Aorta (tissue), 5 donors: ENCODE results near the gene GPR107. TPM values are rescaled to one million over a fixed set of nuclear protein-coding genes. Genes with fewer than 3 reads are reported as not detected.

ENCODE experiments used
- ATAC-seq: fragments of 200-7000 bp; cut with Tn5 transposase; one replicate; pipeline ENCODE4 v1.9.1; 2022; ENCODE audit warnings: moderate library complexity; ENCODE audit not compliant: low FRiP score
- DNase-seq, 2 donors: peaks; one replicate each; pipeline ENCODE4 v3.0.0-alpha.2; 2020
- H3K27ac ChIP-seq, 2 donors: one replicate each; pipeline ENCODE4 v1.5.1; 2013; ENCODE audit warnings: low read length in 2 of 2, mild to moderate bottlenecking in 2 of 2, moderate library complexity in 2 of 2, control low read depth in 1 of 2, inconsistent platforms in 1 of 2, low read depth in 1 of 2
- H3K27me3 ChIP-seq, 2 donors: one replicate each; pipeline ENCODE4 v1.6.1; 2013; ENCODE audit warnings: control low read depth in 1 of 2, low read length in 1 of 2, mild to moderate bottlenecking in 1 of 2, moderate library complexity in 1 of 2; ENCODE audit not compliant: insufficient read depth in 2 of 2, control insufficient read depth in 1 of 2
- H3K36me3 ChIP-seq, 2 donors: one replicate each; pipeline ENCODE4 v1.6.1; 2013; ENCODE audit warnings: control low read depth in 1 of 2, low read length in 1 of 2, mild to moderate bottlenecking in 1 of 2; ENCODE audit not compliant: insufficient read depth in 2 of 2, control insufficient read depth in 1 of 2
- H3K4me1 ChIP-seq, 2 donors: one replicate each; pipeline ENCODE4 v1.6.1; 2013; ENCODE audit warnings: low read length in 2 of 2, control low read depth in 1 of 2, mild to moderate bottlenecking in 1 of 2, moderate library complexity in 1 of 2; ENCODE audit not compliant: insufficient read depth in 2 of 2, control insufficient read depth in 1 of 2
- H3K4me3 ChIP-seq, 2 donors: one replicate each; pipeline ENCODE4 v1.5.1; 2013; ENCODE audit warnings: low read length in 2 of 2, control low read depth in 1 of 2, mild to moderate bottlenecking in 1 of 2
- H3K9me3 ChIP-seq: one replicate; pipeline ENCODE4 v1.6.1; 2013; ENCODE audit warnings: mild to moderate bottlenecking, low read length; ENCODE audit not compliant: control insufficient read depth
- WGBS, 2 donors: extraction: QIAGEN DNeasy Blood & Tissue Kit; methylation state at CpG; one replicate each; pipeline ENCODE4 v1.1.7; 2013; 5-methylcytosine and 5-hydroxymethylcytosine counted together
- intact Hi-C, 2 donors: fragments of 100-400 bp; cut with DNase I; formaldehyde crosslinking; loops; one replicate each; pipeline versions ENCODE4 v1.14.2 to v1.15.0; 2022
- polyA plus RNA-seq, 2 donors: library from polyadenylated mRNA; stranded (reverse); fragments of 200-250 nt; gene quantifications; one replicate each; pipeline ENCODE4 v1.2.3, GENCODE V29; 2013
- total RNA-seq, 2 donors: library from RNA; stranded (reverse); fragmentation: NEBNext Ultra II Directional; extraction: Animal tissue kit (Norgen Biotek cat#: 25700); gene quantifications; one replicate each; pipeline ENCODE4 v1.2.1, GENCODE V29; 2021
- donor health status: healthy with polysubstance abuse.
- donor health status: Bipolar disorder and iron deficiency.
- donor health status: DM: no; HTN: no; CAD: no.
- donor health status: DM: no; HTN: no; CAD: no.
- donor health status: DM: yes; HTN: yes; CAD: no.

Gene GPR107
- total and polyA plus RNA-seq, 4 donors: 7.4 to 48.2 (median 35.1) TPM

- ATAC-seq (no peak), DNase-seq (no peak)
- no peaks in the 10 kb centered on the region for H3K4me1 ChIP-seq
- no peak overlapping the region for H3K27ac ChIP-seq
- no peaks in the 10 kb centered on the region for H3K9me3 ChIP-seq
- 94 to 96% methylated on average over 7 of the region's 7 CpGs for WGBS, 2 donors
- H3K36me3 ChIP-seq: peaks cover 0 to 15% of the 10 kb centered on the region in 2 donors
- intact Hi-C loops: no loop called here
- H3K27me3 ChIP-seq: no peaks in the 10 kb centered on the region
- no peak overlapping the region for H3K4me3 ChIP-seq
Observed at GRCh38 chr9:130084337-130084736, 30.6 kb downstream of the GPR107 start.

DNA sequence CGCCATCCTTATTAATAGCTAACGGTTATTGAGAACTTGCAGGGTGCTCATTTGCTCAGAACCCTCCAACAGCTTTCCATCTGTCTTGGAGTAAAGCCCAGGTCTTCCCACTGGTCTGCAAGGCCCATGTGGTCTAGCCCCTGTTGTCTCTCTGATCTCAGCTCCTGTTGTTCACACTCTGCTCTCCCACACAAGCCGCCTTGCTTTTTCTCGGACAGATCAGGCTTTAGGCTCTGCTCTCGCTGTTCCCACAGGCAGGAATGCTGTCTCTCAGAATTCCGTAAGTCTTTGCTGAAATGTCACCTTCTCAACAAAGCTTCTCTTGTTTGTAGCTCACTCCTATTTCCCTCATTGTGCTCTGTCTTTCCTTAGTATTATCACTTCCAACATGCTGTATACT is 34.3 kb downstream of the GPR107 start:
- H3K9me3 ChIP-seq: no peaks in the 10 kb centered on the region
- H3K36me3 ChIP-seq: peaks cover 0 to 11% of the 10 kb centered on the region in 2 donors
- H3K27me3 ChIP-seq: no peaks in the 10 kb centered on the region
- WGBS, 2 donors: 83 to 87% methylated on average over 6 of the region's 6 CpGs
- intact Hi-C loops: no loop called here
- H3K27ac ChIP-seq: no peak overlapping the region
- no peaks in the 10 kb centered on the region for H3K4me1 ChIP-seq
- no peak overlapping the region for H3K4me3 ChIP-seq
- ATAC-seq (no peak), DNase-seq (no peak)

DNA sequence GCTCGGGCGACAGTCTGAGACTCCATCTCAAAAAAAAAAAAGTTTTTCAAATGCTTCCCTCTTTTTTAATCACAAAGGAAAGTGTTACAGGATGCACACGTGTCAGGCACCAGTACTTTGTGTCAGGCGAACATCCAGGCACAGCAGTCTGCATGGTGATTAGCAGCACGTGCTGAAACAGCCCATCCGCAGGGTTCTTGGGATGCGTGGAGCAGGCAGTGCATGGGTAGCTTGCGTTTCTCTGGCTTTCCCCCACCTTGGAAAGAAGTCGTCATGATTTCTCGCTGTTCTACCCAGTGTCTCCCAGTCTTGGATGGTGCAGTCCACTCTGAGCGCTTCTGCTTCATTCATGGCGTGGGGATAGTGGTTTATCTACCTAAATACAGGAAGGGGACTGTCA is 35.4 kb downstream of the GPR107 start:
- DNase-seq (no peak), ATAC-seq (no peak)
- Histone ChIP-seq H3K9me3 (no peaks in the 10 kb centered on the region), H3K4me1 (no peaks in the 10 kb centered on the region), H3K27me3 (no peaks in the 10 kb centered on the region), H3K36me3 (peaks cover 0 to 11% of the 10 kb centered on the region in 2 donors), H3K4me3 (no peak overlapping the region), H3K27ac (no peak overlapping the region)
- intact Hi-C loops: no loop called here
- 91% methylated on average over 12 of the region's 12 CpGs for WGBS, 2 donors

DNA sequence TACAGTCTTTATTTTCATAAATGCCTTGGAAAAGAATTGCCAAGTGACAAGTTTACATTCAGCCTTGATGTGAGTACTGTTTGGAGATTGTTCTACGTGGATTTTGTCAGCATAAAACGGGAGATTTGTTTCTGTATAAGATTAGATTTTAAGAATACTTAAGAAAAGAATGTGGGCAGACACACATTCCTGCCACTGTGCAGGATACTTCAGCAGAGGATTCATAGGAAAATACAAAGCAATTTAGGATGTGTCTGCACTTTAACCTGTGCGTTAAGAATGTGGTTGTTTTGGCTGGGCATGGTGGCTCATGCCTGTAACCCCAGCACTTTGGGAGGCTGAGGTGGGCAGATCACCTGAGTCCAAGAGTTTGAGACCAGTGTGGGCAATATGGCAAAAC is 37.2 kb downstream of the GPR107 start:
- DNase-seq (no peak), ATAC-seq (no peak)
- Histone ChIP-seq H3K4me1 (no peaks in the 10 kb centered on the region), H3K27ac (no peak overlapping the region), H3K27me3 (no peaks in the 10 kb centered on the region), H3K9me3 (no peaks in the 10 kb centered on the region), H3K4me3 (no peak overlapping the region), H3K36me3 (peaks cover 0 to 10% of the 10 kb centered on the region in 2 donors)
- intact Hi-C loops: no loop called here
- WGBS, 2 donors: 54 to 59% methylated on average over 3 of the region's 3 CpGs

DNA sequence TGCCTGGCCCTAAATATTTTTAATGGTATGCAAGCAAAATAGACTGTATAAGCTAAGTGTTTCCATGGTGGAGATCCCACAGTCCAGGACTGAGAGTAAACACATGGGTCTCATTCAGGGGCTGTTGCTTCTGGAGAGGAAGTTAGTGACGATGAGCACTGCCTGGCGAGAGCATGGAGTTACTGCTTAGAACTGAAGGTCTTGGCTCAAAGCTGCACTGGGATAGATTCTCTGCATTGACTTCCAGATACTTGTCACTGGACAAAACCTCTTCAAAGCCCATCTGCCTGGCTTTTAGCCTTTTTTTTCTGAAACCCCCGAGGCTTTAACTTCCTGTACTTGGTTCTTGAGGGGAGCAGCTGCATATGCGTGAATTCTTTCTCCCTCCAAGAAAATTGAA is 39.2 kb downstream of the GPR107 start:
- intact Hi-C loops: no loop called here
- Histone ChIP-seq H3K4me3 (no peak overlapping the region), H3K27ac (no peak overlapping the region), H3K36me3 (peaks cover 0 to 7% of the 10 kb centered on the region in 2 donors), H3K9me3 (no peaks in the 10 kb centered on the region), H3K4me1 (no peaks in the 10 kb centered on the region), H3K27me3 (no peaks in the 10 kb centered on the region)
- no peak for ATAC-seq
- WGBS, 2 donors: 80 to 82% methylated on average over 4 of the region's 4 CpGs
- DNase-seq: no peak

DNA sequence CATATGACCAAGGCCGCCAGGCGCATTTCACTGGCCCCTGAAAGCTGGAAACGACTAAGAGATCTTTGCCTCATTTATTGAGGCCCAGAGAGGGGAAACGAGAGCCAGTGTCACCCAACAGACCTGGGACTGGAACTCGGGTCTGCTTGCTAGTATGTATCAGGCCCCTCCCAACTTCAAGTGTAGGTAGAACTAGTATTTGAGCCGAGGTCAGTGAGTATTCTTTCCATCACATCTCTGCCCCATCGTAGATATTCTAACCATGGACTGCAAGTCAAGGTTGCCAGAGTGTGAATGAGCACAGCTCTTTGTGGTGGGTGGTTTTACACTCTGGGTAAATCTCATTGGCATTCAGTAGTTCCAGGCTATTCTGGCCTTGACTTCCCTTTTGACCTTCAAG is 42.2 kb downstream of the GPR107 start:
- WGBS, 2 donors: 81 to 84% methylated on average over 7 of the region's 7 CpGs
- intact Hi-C loops: no loop called here
- Histone ChIP-seq H3K4me1 (no peaks in the 10 kb centered on the region), H3K4me3 (no peak overlapping the region), H3K27me3 (no peaks in the 10 kb centered on the region), H3K36me3 (peaks cover 0 to 5% of the 10 kb centered on the region in 2 donors), H3K27ac (no peak overlapping the region), H3K9me3 (no peaks in the 10 kb centered on the region)
- DNase-seq (no peak), ATAC-seq (no peak)

DNA sequence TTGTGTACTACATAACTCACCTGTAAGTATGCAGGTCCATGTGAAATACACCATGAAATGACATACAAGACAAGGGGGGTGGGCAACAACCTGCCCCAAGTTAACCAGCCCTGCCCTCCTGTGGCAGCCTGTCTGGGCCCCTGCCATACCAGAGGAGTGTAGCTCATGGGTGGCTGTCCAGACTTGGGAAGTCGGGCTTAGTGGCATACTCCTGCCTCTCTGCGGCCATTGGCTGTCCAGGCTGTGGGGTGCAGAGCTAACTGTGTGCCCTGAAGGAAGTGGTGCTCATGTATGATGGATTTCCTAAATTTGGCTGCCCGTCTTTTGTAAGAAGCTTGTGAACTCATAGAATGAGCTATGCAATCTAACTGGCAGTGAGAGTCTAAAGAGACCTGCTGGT is 47.0 kb downstream of the GPR107 start:
- intact Hi-C loops: no loop called here
- Histone ChIP-seq H3K36me3 (peaks cover 6 to 10% of the 10 kb centered on the region in 2 donors), H3K4me3 (no peak overlapping the region), H3K27me3 (no peaks in the 10 kb centered on the region), H3K27ac (no peak overlapping the region), H3K4me1 (no peaks in the 10 kb centered on the region), H3K9me3 (no peaks in the 10 kb centered on the region)
- 82 to 83% methylated on average over 3 of the region's 3 CpGs for WGBS, 2 donors
- DNase-seq (peak in 1 of 2 donors; percentile 52), ATAC-seq (no peak)

- DNase-seq (peak in 1 of 2 donors; percentile 31), ATAC-seq (no peak)
- H3K4me1 ChIP-seq: no peaks in the 10 kb centered on the region
- H3K9me3 ChIP-seq: no peaks in the 10 kb centered on the region
- H3K27ac ChIP-seq: no peak overlapping the region
- 71 to 74% methylated on average over 9 of the region's 9 CpGs for WGBS, 2 donors
- intact Hi-C loops: no loop called here
- peaks cover 6 to 8% of the 10 kb centered on the region in 2 donors for H3K36me3 ChIP-seq
- no peaks in the 10 kb centered on the region for H3K27me3 ChIP-seq
- H3K4me3 ChIP-seq: no peak overlapping the region
Observed at GRCh38 chr9:130101915-130102314, 48.2 kb downstream of the GPR107 start.

GRCh38 chr9:130104491-130105193 is 50.9 kb downstream of the GPR107 start:
- ATAC-seq: no peak

More at GRCh38 chr9:130104491-130105193, 50.9 kb downstream of the GPR107 start:
- Histone ChIP-seq H3K4me1 (no peaks in the 10 kb centered on the region), H3K36me3 (peaks cover 6 to 11% of the 10 kb centered on the region in 2 donors), H3K9me3 (no peaks in the 10 kb centered on the region), H3K27ac (no peak overlapping the region), H3K4me3 (no peak overlapping the region), H3K27me3 (no peaks in the 10 kb centered on the region)
- peak in 1 of 2 donors; percentile 14 for DNase-seq
- 76% methylated on average over 4 of the region's 4 CpGs for WGBS, 2 donors
- intact Hi-C loops: loop anchor here in 1 of 2 donors (5.0 kb wide), 1 partner anchor 238 kb away; no protein-coding TSS in a partner anchor
